Activated naive CD4-positive, alpha-beta T cell treated with anti-CD3 and anti-CD28 coated beads, Interleukin-2, amount 10 ng/mL, durations not matched to agents 5 hours and 36 hours (primary cell): ENCODE results near the gene TOPORS. TPM values are rescaled to one million over a fixed set of nuclear protein-coding genes. Genes with fewer than 3 reads are reported as not detected.

Experiments
- total RNA-seq, 2 experiments: library from RNA; stranded (reverse); gene quantifications; one replicate each; pipeline ENCODE4 v1.2.3, GENCODE V29; 2021

TOPORS gene
- 10 to 100 TPM; 13.9 to 14.1 TPM for total RNA-seq

DNA sequence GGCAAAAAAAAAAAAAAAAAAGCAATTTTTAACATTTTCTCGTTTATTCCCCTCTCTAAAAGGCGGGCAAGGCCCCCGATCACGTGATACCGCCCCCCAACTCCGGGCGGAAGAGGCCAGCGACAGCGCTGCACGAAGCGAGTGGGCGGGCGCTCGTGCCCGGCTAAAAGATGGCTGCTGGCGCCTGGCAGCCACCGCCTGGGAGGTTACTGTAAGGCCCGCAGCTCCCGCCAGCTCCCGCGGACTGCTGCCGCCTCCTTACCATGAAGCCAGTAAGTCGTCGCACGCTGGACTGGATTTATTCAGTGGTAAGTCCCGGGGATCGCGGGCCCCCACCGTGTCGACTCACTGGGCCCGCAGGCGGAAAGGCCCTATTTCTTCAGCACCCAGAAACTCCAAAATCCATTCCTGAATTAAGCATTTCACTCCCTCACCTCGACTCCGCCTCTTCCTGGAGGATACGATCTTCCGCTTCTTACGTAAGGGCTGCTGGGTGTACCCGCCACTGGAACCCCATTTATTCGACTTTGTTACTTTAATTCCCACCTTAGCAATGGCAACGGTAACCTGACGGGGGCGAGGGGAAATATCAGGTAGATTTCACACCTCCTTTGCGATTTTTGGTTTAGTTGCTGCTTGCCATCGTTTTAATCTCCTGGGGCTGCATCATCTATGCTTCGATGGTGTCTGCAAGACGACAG is at the start of gene TOPORS, which contains the start of gene SMIM27:
TSS of gene TOPORS (minus strand) at position 415 of the 701 bp plus-strand sequence. CDS start at position 265, 150 bp downstream.
TSS of gene SMIM27 (plus strand) at position 156 of the 701 bp plus-strand sequence. CDS start at position 264, 108 bp downstream.

DNA sequence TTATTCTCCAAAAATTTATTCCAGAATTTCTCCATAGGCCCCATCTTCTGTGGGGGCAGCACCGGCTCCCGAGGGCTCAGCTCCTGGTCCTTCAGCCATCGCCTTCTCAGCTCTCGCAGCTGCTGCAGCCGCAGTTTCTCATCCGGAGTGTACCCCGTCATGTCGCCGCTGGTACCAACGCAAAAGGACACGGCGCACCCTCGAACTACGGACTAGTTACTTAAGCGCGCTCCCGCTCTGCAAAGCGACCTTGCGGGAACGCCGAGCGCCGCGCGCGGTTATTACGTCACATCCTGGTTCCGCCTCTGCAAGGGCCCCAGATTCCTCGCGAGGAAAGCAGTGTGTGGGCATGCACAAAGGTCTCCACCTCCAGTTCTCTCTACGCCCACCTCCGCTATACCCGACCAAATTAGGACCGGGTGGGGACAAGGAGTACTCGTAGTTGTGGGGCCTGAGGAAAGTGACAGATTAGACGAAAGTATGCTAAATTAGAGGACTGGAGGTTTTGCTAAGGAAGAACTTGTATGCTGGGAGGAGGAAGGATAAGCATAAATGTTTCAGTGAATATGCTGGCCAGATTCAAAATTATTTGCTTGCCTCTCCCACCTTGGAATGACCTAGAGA is 20.6 kb upstream of the TOPORS start, which contains the start of gene NDUFB6:
TSS of gene NDUFB6 (minus strand) at position 260 of the 624 bp plus-strand sequence. CDS start at position 161, 99 bp downstream.

DNA sequence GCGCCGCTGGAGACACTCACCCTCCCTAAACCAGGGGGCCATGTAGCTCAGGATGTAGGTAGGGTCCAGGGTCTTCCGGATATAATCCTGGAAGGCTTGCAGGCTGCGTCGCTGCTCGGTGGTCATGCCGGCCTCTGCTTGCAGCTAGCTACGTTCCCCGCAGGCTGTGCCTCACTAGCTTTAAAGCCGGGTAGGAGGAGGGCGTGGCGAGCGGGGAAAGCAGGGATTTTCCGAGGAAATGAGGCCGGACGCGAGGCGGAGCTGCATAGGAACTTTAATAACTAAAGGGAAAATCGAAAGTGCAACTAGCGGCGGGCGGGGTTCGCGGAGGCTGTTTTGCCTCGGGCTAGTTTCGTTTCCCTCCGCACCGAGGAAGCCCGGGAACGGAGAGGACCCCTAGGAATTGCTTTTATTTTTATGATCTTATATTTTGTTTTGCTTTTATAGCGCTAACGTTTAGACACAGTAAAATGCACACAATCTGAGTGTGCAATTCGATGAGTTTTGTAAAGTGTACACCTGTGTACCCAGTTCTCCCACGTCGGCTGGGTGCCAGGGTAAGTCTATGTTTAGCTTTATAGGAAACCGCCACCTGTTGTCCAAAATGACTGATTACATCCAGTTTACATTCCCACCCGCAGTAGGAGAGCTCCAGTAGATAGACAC is 26.2 kb downstream of the TOPORS start, which contains the start of gene RIGI:
TSS of gene RIGI (minus strand) at position 156 of the 666 bp plus-strand sequence. CDS start at position 126, 30 bp downstream.

Other genes with a start within 250 kb of the TOPORS start
- 10 to 100 TPM in 1 of 2 experiments, 1 to 10 TPM in 1; 9.5 to 10.3 TPM for gene ACO1, start 167.9 kb downstream of the TOPORS start, total RNA-seq
- 10 to 100 TPM; 14.3 to 15.5 TPM for gene RIGI, start 26.4 kb downstream of the TOPORS start, total RNA-seq
- gene SMIM27, start 259 bp downstream of the TOPORS start, total RNA-seq = 10 to 100 TPM; 21.1 to 24.7 TPM
- 10 to 100 TPM; 33.5 to 33.8 TPM for gene NDUFB6, start 20.6 kb upstream of the TOPORS start, total RNA-seq
- under 1 TPM; 0.02 to 0.03 TPM for gene TAF1L, start 83.1 kb upstream of the TOPORS start, total RNA-seq
- not detected for gene TMEM215, start 231.0 kb upstream of the TOPORS start, total RNA-seq